ENCODE data around the gene SF3A1.

- no peak for TF ChIP-seq CTCF (IDR thresholded peaks at IDR 0.05; ENCODE audit: poor library complexity, severe bottlenecking)
- TF ChIP-seq EZH2 (IDR thresholded peaks at IDR 0.05; ENCODE audit: borderline replicate concordance, insufficient read depth, low read length, poor library complexity, severe bottlenecking) = no peak
- TF ChIP-seq REST (IDR thresholded peaks at IDR 0.05; ENCODE audit: borderline replicate concordance) = no peak
- TF ChIP-seq TAF1 (IDR thresholded peaks at IDR 0.05; ENCODE audit: low read depth) = no peak
- no peak for TF ChIP-seq POLR2AphosphoS5 (IDR thresholded peaks at IDR 0.05)
Measured at GRCh38 chr22:30305519-30305905, 51.2 kb downstream of the SF3A1 start.
